ENCODE results near the gene CDC42BPB.

Gene CDC42BPB

DNA sequence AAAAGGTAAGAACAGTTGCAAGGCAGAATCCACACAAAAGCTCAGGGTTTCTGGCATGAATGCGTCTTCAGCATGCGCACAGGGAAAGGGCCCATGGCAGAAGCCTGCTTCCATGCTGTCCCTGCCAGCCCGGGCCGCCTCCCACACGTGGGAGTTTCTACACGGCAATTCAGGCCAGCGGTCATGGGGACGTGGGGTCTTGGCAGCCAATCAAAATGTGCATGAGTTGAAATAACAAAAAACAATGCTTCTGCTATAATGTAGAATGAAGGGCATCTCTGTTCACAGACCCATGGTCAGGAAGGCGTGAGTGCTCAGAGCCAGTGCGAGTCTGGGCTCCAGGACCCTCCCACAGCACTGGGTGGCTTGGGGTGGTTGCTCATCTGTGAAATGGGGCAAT, 106.3 kb downstream of the CDC42BPB start:
- CTCF ChIA-PET: no interaction called here
- POLR2A ChIA-PET: no interaction called here
- no peak for DNase-seq (ENCODE audit: extremely low spot score)
- no peak for TF ChIP-seq ELF4 (IDR thresholded peaks at IDR 0.05)
- no peak for TF ChIP-seq CTBP1 (IDR thresholded peaks at IDR 0.05; ENCODE audit: borderline replicate concordance)

DNA sequence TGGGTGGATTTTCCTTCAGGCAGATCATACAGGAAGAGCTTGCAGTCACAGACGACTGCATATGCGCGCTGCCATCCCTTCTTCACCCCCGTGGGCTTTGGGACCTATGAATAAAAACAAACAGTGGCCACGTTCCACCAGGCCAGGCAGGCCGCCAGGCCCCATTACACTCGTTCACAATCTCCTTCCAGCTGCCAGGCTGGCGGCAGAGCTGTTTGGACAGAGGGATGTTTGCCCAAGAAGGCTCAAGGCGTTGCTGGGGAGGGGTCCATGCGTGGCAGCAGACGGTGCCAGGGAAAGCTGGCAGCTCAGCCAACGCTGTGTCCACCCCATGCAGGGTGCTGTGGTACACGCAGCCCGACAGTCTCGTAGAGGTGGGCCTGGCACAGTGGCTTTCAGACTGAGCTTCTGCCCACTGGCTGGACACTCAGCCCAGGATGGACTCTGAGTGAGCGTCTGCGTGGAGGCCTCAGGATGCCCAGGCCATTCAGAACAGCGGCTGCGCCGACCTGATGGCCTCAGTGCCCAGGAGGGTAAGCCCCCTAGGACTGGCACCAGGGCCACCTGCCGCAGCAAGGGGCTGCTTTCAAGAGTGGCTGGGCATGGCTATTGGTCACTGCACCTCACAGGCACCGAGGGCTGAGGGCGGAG, 107.4 kb downstream of the CDC42BPB start:
- CTCF ChIA-PET: no interaction called here
- DNase-seq (ENCODE audit: extremely low spot score): no peak
- TF ChIP-seq ARNT (IDR thresholded peaks at IDR 0.05): no peak
- POLR2A ChIA-PET: no interaction called here

DNA sequence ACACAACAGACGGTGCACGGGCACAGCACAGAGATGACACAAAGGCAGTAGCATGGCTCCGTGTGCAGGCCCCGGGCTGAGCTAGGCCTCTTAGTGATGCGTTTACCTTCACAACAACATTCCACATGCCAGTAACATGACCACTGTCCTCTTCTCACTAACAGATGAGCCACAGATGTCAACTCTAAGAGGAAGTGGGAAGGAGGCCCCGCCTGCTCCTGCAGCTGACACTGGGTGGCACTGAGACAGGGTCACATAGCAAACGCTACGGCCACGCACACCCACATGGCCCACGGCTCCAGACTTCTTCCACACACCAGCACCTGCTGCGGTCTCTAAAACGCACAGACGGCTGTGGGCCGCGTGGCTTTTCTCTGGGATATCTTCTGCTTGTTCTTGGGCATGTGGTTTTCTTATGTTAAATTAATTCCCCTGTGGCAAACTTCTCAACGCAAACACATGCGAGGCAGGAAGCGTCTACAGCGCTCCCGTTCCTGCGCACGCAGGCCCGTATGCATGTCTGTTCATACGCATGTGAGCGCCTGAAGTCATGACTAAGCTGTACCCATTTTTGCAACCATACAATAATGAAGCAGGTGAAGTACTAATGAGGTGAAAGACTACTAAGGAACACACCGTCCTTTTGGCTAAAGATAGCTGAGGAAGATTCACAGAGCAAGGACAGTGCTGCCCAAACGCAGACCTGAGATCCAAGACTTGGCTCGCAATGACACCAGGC, 108.1 kb downstream of the CDC42BPB start:
- ChIA-PET POLR2A (no interaction called here), CTCF (no interaction called here)
- no peak for TF ChIP-seq FOXM1 (IDR thresholded peaks at IDR 0.05; ENCODE audit: borderline replicate concordance)
- TF ChIP-seq LEF1 (IDR thresholded peaks at IDR 0.05; ENCODE audit: borderline replicate concordance): no peak
- TF ChIP-seq SUZ12 (IDR thresholded peaks at IDR 0.05): no peak
- TF ChIP-seq NFRKB (IDR thresholded peaks at IDR 0.05): no peak
- no peak for TF ChIP-seq ZNF384 (IDR thresholded peaks at IDR 0.05)
- no peak for TF ChIP-seq HDGF (IDR thresholded peaks at IDR 0.05; ENCODE audit: borderline replicate concordance)
- TF ChIP-seq FOXK2 (IDR thresholded peaks at IDR 0.05): no peak
- TF ChIP-seq CTBP1 (IDR thresholded peaks at IDR 0.05; ENCODE audit: borderline replicate concordance): no peak
- no peak for TF ChIP-seq BHLHE40 (IDR thresholded peaks at IDR 0.05; ENCODE audit: borderline replicate concordance)
- TF ChIP-seq PKNOX1 (IDR thresholded peaks at IDR 0.05): no peak
- TF ChIP-seq FOXA1 (IDR thresholded peaks at IDR 0.05): no peak
- no peak for TF ChIP-seq L3MBTL2 (conservative IDR thresholded peaks at IDR 0.05)
- no peak for TF ChIP-seq ARNT (IDR thresholded peaks at IDR 0.05)
- no peak for TF ChIP-seq TARDBP (IDR thresholded peaks at IDR 0.05)
- TF ChIP-seq ELF4 (IDR thresholded peaks at IDR 0.05): no peak
- TF ChIP-seq SP1 (IDR thresholded peaks at IDR 0.05): no peak
- DNase-seq (ENCODE audit: extremely low spot score): no peak

DNA sequence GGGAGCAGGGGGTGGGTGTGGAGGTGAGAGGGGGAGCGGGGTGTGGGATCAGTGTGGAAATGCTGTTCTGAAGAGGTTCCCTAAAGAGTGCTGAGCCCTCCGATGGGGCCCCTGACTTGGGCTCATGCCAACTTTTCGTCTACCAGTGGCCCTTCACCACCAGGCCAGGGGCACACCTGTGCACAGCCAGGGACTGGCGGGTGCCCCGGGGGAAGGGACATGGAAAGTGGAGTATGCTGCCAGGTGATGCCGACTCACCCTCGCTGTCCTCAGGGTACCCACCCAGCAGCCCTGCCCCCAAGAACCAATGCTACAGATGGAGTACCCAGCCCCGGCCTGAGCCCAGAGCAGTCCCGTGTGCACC, 108.7 kb downstream of the CDC42BPB start:
- ChIA-PET POLR2A (no interaction called here), CTCF (no interaction called here)
- TF ChIP-seq ARNT (IDR thresholded peaks at IDR 0.05) (no peak), HDGF (IDR thresholded peaks at IDR 0.05; ENCODE audit: borderline replicate concordance) (no peak), L3MBTL2 (conservative IDR thresholded peaks at IDR 0.05) (no peak), LEF1 (IDR thresholded peaks at IDR 0.05; ENCODE audit: borderline replicate concordance) (no peak)
- no peak for DNase-seq (ENCODE audit: extremely low spot score)

GRCh38 chr14:102947321-102948103, 109.8 kb downstream of the CDC42BPB start:
- no peak for TF ChIP-seq SP1 (IDR thresholded peaks at IDR 0.05)

GRCh38 chr14:102945346-102946130, 111.8 kb downstream of the CDC42BPB start:
- CTCF ChIA-PET: no interaction called here

More at GRCh38 chr14:102947321-102948103, 109.8 kb downstream of the CDC42BPB start:
- CTCF ChIA-PET: no interaction called here
- POLR2A ChIA-PET: no interaction called here
- DNase-seq (ENCODE audit: extremely low spot score): no peak

More at GRCh38 chr14:102945346-102946130, 111.8 kb downstream of the CDC42BPB start:
- DNase-seq (ENCODE audit: extremely low spot score): no peak
- POLR2A ChIA-PET: no interaction called here
- TF ChIP-seq PKNOX1 (IDR thresholded peaks at IDR 0.05): no peak
- no peak for TF ChIP-seq ARNT (IDR thresholded peaks at IDR 0.05)
- TF ChIP-seq CTBP1 (IDR thresholded peaks at IDR 0.05; ENCODE audit: borderline replicate concordance): no peak
- TF ChIP-seq ZNF384 (IDR thresholded peaks at IDR 0.05): no peak
- no peak for TF ChIP-seq ELF4 (IDR thresholded peaks at IDR 0.05)
- TF ChIP-seq FOXA1 (IDR thresholded peaks at IDR 0.05): no peak
- no peak for TF ChIP-seq TARDBP (IDR thresholded peaks at IDR 0.05)
- no peak for TF ChIP-seq NFRKB (IDR thresholded peaks at IDR 0.05)
- TF ChIP-seq SUZ12 (IDR thresholded peaks at IDR 0.05): no peak
- TF ChIP-seq LEF1 (IDR thresholded peaks at IDR 0.05; ENCODE audit: borderline replicate concordance): no peak
